Activated CD4-positive, alpha-beta memory T cell treated with anti-CD3 and anti-CD28 coated beads for 36 hours (primary cell): ENCODE data around the gene HACD2. TPM values are rescaled to one million over a fixed set of nuclear protein-coding genes. Genes with fewer than 3 reads are reported as not detected.
"Not testable (repeated sequence)": the region's sequence is repeated elsewhere in the genome, so short reads cannot be mapped to it uniquely, and the experiment has no call there.

Source experiments
- CTCF ChIA-PET: fragments of 350-600 bp; sonication (Branson Sonifier 250); formaldehyde crosslinking; loops from one replicate; lab custom pipeline; 2021; ENCODE audit warnings: antibody characterized with exemption, inconsistent platforms; lab: Charles Lee
- POLR2A ChIA-PET: fragments of 350-600 bp; sonication (Branson Sonifier 250); formaldehyde crosslinking; loops from one replicate; lab custom pipeline; 2021; ENCODE audit warnings: antibody characterized with exemption; lab: Charles Lee
- DNase-seq: peaks from one replicate; pipeline ENCODE4 v3.0.0-alpha.2; 2020
- H3K27ac Mint-ChIP-seq: one replicate; pipeline ENCODE4 v1.8.0; 2021; ENCODE audit warnings: mixed read lengths
- H3K27me3 Mint-ChIP-seq: one replicate; pipeline ENCODE4 v1.8.0; 2021; ENCODE audit warnings: mixed read lengths
- H3K36me3 Mint-ChIP-seq: one replicate; pipeline ENCODE4 v1.8.0; 2021; ENCODE audit warnings: mixed read lengths
- H3K4me1 Mint-ChIP-seq: one replicate; pipeline ENCODE4 v1.8.0; 2021; ENCODE audit warnings: low read depth, mixed read lengths
- H3K4me3 Mint-ChIP-seq: one replicate; pipeline ENCODE4 v1.8.0; 2021; ENCODE audit warnings: mild to moderate bottlenecking, mixed read lengths
- H3K9me3 Mint-ChIP-seq: one replicate; pipeline ENCODE4 v1.8.0; 2021; ENCODE audit warnings: mixed read lengths
- intact Hi-C: fragments of 100-400 bp; cut with micrococcal nuclease; formaldehyde crosslinking; loops from one replicate; pipeline ENCODE4 v1.15.1; 2023
- total RNA-seq, 2 experiments: library from RNA; stranded (reverse); gene quantifications; one replicate each; pipeline ENCODE4 v1.2.3, GENCODE V29; 2021

HACD2 gene
- total RNA-seq, 2 experiments from 2014 or later: 27.0 to 27.9 TPM

DNA sequence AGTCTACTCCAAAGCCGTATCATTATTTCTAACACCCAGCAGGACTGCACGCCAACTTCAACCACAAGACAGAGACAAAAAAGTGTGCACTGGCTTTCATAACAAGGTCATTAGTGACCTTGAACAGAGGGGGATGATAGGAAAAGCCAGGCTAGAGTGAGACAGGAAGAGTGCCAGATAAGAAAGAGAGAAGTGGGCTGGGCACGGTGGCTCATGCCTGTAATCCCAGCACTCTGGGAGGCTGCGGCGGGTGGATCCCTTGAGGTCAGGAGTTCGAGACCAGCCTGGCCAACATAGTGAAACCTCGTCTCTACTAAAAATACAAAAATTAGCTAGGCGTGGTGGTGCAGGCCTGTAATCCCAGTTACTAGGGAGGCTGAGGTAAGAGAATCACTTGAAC is 97.8 kb downstream of the HACD2 start:
- H3K36me3 Mint-ChIP-seq, DNase-seq, CTCF ChIA-PET, intact Hi-C loops, H3K27ac Mint-ChIP-seq, H3K4me1 Mint-ChIP-seq, POLR2A ChIA-PET, H3K4me3 Mint-ChIP-seq, H3K27me3 Mint-ChIP-seq, H3K9me3 Mint-ChIP-seq: not testable (repeated sequence)

DNA sequence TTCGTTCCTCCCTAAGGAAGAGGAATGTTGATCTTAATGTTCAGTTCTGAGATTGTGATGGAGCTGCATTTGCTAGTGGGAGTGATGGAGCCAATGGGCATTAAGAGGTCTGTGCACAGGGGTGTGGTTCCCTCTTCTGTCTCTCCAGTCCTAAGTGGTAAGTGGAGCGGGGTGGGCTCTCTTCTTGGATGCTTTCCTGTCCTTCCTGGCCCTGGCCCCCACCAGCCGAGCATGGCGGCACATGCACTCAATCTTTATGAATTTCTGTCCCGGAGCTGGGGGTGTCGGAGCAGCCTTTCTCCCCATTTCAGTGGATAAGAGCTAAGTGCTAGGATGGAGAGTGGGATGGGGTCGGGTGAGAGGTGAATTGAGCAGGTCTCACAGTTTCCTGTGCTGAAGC is 98.4 kb downstream of the HACD2 start:
- DNase-seq: no peak
- Mint-ChIP-seq H3K4me3 (no peak overlapping the region), H3K27me3 (no peaks in the 10 kb centered on the region), H3K9me3 (no peaks in the 10 kb centered on the region), H3K4me1 (no peaks in the 10 kb centered on the region), H3K27ac (no peak overlapping the region), H3K36me3 (no peaks in the 10 kb centered on the region)
- ChIA-PET POLR2A (no interaction called here), CTCF (no interaction called here)
- intact Hi-C loops: no loop called here

DNA sequence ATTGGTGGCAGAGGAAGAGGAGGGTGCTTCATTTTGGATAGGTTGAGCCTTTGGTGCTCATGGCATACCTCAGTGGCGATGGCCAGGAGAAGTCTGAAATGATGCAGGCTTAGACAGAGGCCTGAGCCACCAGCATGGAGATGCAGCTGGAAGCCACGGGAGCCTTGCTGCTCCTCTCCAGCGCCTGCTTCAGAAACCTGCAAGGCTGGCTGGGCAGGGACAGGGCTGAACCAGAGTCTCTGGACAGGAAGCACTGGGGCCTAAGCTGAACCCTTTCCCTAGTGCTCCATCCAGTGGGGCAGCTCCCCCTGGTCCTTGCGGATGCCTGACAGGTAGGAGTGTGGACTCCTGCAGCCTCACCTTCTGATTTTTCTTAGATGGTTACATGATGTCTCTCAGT is 99.3 kb downstream of the HACD2 start:
- peaks cover 4% of the 10 kb centered on the region for H3K27me3 Mint-ChIP-seq
- no peaks in the 10 kb centered on the region for H3K9me3 Mint-ChIP-seq
- H3K27ac Mint-ChIP-seq: no peak overlapping the region
- intact Hi-C loops: no loop called here
- no peak overlapping the region for H3K4me3 Mint-ChIP-seq
- H3K36me3 Mint-ChIP-seq: no peaks in the 10 kb centered on the region
- no peaks in the 10 kb centered on the region for H3K4me1 Mint-ChIP-seq
- CTCF ChIA-PET: no interaction called here
- POLR2A ChIA-PET: no interaction called here
- DNase-seq: no peak

DNA sequence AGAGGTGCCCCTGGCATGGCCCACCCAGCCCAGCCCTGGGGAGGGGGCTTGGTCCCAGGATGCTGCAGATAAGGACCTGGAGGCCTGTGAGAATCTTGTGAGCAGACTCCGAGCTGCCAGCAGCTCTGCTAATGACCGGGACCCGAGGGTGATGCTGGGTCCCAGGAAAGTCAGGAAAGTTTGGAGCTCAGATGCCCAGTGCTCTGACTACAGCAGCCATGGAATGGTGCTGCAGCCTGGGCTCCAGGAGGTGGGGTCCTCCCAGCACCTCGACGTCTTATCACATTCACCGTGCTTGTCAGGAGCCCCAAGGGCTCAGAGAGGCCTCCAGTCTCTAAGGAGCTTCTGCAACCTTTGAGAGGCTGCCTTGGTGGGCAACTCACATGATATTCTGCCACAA is 101.7 kb downstream of the HACD2 start:
- no peaks in the 10 kb centered on the region for H3K4me1 Mint-ChIP-seq
- no peak for DNase-seq
- intact Hi-C loops: loop anchor here (5.0 kb wide), 1 partner anchor 36 kb away; the partner anchor contains the start of gene ADCY5
- H3K27me3 Mint-ChIP-seq: peaks cover 5% of the 10 kb centered on the region
- no peak overlapping the region for H3K4me3 Mint-ChIP-seq
- H3K36me3 Mint-ChIP-seq: no peaks in the 10 kb centered on the region
- H3K9me3 Mint-ChIP-seq: no peaks in the 10 kb centered on the region
- POLR2A ChIA-PET: no interaction called here
- CTCF ChIA-PET: interaction anchor here (1.1 kb wide), 1 partner anchor 76 kb away, joined by 4 read pairs; no protein-coding TSS in a partner anchor
- no peak overlapping the region for H3K27ac Mint-ChIP-seq

DNA sequence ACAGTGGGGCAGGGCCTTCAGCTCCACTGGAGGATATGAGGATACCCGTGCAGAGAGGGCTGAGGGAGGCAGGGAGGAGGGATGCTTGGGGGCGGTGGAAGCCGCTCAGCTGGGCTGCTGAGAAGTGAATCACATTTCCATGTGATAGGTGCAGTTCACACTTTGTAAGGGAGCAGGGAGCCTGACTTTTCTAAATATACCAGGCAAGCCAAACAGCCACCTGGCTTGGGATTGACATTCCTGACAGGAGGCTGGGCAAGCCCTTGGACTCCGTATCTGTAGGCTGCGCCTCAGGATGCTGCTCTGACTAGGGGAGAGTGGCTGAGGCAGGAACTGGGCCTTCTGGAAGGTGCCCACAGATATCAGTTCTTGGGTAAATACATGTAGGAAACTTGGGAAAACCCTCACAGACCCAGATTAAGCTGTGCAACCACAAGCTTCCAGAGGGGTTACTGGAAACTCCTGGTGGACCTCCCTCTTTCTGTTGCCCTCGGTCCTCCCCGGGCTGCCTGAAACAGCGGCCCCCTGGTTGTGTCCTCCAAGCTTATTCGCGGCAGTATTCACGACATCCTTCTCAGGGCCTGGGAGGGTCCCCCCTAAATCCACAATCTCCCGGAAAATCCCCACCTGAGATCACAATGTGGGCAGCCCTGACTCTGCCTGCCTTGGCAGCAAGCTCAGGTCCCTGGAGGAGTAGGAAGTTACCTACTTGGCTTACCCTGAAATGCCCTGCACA is 103.0 kb downstream of the HACD2 start:
- ChIA-PET POLR2A (no interaction called here), CTCF (no interaction called here)
- H3K36me3 Mint-ChIP-seq: no peaks in the 10 kb centered on the region
- no peaks in the 10 kb centered on the region for H3K9me3 Mint-ChIP-seq
- no peak overlapping the region for H3K4me3 Mint-ChIP-seq
- H3K4me1 Mint-ChIP-seq: no peaks in the 10 kb centered on the region
- no peak overlapping the region for H3K27ac Mint-ChIP-seq
- DNase-seq: no peak
- intact Hi-C loops: loop anchor here (5.0 kb wide), 1 partner anchor 35 kb away; the partner anchor contains the start of gene ADCY5
- peaks cover 7% of the 10 kb centered on the region for H3K27me3 Mint-ChIP-seq

DNA sequence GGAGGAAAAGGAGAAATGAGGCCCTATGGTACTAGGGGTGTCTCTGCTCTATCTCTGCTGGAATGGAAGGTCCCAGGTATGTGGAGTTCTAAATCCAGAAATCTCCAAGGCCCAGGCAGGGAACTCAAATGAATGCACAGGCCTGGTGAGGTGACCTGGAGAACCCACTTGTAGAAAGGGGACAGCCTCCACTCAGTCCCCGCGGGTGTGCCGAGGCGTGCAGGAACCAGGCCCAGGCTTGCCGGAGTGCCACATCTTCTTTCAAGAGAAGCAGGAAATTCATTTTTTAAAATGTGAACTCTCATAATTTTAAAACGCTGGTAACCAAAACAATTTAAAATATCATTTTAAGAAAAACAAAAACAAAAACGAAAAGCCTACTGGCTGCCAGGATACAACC is 103.8 kb downstream of the HACD2 start:
- Mint-ChIP-seq H3K27me3 (peaks cover 7% of the 10 kb centered on the region), H3K27ac (no peak overlapping the region), H3K4me3 (no peak overlapping the region), H3K36me3 (no peaks in the 10 kb centered on the region), H3K4me1 (no peaks in the 10 kb centered on the region), H3K9me3 (no peaks in the 10 kb centered on the region)
- CTCF ChIA-PET: no interaction called here
- POLR2A ChIA-PET: no interaction called here
- intact Hi-C loops: loop anchor here (5.0 kb wide), 1 partner anchor 34 kb away; the partner anchor contains the start of gene ADCY5
- no peak for DNase-seq

DNA sequence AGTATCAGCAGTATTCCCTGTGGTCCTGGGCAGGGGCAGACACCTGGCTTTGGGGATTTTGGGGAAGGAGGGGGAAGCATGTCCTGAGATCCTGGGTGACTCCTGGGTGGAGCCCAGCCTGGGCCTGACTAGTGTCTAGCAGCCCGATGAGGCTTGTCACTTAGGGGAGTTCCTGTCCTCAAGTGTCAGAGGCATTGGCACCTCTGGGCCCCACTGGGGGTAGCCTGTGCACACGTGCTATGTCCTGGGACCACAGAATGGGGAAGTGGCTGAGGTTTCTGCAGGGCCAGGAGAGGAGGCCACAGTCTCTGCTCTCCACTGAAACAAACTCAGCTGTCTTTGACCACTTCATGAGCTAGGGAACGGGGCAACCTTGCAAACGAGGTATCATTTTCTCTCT is 104.4 kb downstream of the HACD2 start:
- POLR2A ChIA-PET: no interaction called here
- no peak overlapping the region for H3K4me3 Mint-ChIP-seq

DNA sequence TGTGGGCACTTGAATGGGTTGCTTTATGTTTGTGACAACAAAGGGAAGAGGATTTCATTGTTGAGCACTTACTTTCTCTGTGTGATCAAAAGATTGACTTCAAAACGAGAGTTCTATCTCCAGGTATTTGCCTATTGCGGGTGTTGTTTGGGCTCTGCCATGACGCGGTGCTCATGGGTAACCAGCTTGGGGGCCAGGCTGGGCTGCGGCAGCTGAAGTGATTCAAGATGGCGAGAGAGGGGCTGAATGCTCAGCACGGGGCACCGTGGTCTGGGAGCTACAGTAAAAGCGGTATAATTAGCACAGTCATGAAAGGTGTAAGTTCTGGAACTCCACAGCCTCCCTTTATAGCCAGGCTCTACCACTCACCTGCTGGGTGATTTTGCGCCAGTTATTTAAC is 105.0 kb downstream of the HACD2 start:
- ChIA-PET CTCF (interaction anchor here (1.4 kb wide), 1 partner anchor 79 kb away, joined by 3 read pairs; no protein-coding TSS in a partner anchor), POLR2A (no interaction called here)
- DNase-seq: no peak
- Mint-ChIP-seq H3K4me1 (no peaks in the 10 kb centered on the region), H3K27ac (no peak overlapping the region), H3K36me3 (no peaks in the 10 kb centered on the region), H3K9me3 (no peaks in the 10 kb centered on the region), H3K27me3 (peaks cover 12% of the 10 kb centered on the region), H3K4me3 (no peak overlapping the region)
- intact Hi-C loops: loop anchor here (5.0 kb wide), 1 partner anchor 33 kb away; the partner anchor contains the start of gene ADCY5

More for the DNA sequence above, 104.4 kb downstream of the HACD2 start:
- CTCF ChIA-PET: no interaction called here
- no peak overlapping the region for H3K27ac Mint-ChIP-seq
- peaks cover 7% of the 10 kb centered on the region for H3K27me3 Mint-ChIP-seq
- intact Hi-C loops: loop anchor here (5.0 kb wide), 1 partner anchor 33 kb away; the partner anchor contains the start of gene ADCY5
- no peaks in the 10 kb centered on the region for H3K9me3 Mint-ChIP-seq
- no peaks in the 10 kb centered on the region for H3K36me3 Mint-ChIP-seq
- no peak for DNase-seq
- H3K4me1 Mint-ChIP-seq: no peaks in the 10 kb centered on the region

DNA sequence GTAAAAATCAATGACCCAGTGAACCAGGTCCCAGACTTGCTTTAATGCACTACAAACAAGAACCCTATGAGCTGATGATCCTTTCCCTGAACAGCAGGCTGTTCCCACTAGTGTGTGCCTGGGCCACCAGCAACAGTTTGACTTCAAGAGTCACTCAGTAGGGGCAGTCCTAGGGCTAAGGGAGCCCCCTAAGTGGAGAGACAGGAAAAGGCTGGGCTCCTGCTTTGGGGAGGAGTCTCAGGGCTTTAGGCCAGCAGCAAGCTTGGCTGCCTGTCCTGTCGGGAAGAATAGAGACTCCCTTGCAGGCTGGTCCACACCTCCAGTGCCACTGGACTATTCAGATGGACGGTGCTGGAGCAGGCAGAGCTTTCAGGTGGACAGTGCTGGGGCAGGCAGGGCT is 106.5 kb downstream of the HACD2 start:
- H3K27ac Mint-ChIP-seq: no peak overlapping the region
- POLR2A ChIA-PET: no interaction called here
- intact Hi-C loops: no loop called here
- no peak for DNase-seq
- H3K36me3 Mint-ChIP-seq: no peaks in the 10 kb centered on the region
- CTCF ChIA-PET: no interaction called here
- peaks cover 16% of the 10 kb centered on the region for H3K27me3 Mint-ChIP-seq
- no peaks in the 10 kb centered on the region for H3K4me1 Mint-ChIP-seq
- H3K9me3 Mint-ChIP-seq: no peaks in the 10 kb centered on the region
- no peak overlapping the region for H3K4me3 Mint-ChIP-seq

DNA sequence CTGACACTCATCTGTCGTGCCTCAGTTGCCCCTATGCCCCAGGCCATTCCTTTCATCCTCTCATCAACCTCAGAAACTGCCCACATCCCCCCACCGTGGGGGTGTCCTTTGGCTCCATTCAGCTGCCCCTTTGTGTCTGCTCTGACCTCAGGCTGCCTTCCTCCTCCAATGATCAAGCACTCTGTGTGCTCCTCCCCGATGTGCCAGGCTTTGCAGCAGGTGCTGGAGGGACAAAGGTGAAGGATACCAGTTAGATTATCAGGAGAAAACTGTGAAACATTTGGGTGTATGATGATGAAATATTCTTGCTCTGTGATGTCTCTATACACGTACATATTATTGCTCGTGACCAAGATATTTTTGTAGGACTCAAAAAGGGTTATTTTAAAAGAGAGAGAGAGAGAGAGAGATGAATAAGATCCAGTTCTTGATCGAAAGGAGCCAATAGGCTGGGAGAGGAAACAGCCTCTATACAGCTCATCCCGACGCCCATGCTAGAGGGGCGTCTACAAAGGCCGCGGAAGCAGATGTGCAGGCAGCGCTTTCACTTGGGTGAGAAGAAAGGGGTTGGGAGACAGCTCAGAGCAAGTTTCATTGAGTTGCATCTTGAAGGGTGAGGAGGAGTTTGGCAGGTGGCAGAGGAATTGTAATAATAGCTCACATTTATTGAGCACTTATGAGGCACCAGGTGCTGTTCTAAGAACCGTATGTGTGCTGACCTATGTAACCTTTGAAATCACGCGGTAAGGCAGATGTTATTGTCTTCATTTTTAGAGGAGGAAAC is 107.7 kb downstream of the HACD2 start:
- CTCF ChIA-PET: interaction anchor here (0.6 kb wide), 1 partner anchor 14 kb away, joined by 3 read pairs; no protein-coding TSS in a partner anchor
- Mint-ChIP-seq H3K27me3 (peaks cover 16% of the 10 kb centered on the region), H3K4me1 (no peaks in the 10 kb centered on the region), H3K4me3 (no peak overlapping the region), H3K9me3 (no peaks in the 10 kb centered on the region), H3K27ac (no peak overlapping the region), H3K36me3 (no peaks in the 10 kb centered on the region)
- DNase-seq: no peak
- intact Hi-C loops: no loop called here
- POLR2A ChIA-PET: no interaction called here

DNA sequence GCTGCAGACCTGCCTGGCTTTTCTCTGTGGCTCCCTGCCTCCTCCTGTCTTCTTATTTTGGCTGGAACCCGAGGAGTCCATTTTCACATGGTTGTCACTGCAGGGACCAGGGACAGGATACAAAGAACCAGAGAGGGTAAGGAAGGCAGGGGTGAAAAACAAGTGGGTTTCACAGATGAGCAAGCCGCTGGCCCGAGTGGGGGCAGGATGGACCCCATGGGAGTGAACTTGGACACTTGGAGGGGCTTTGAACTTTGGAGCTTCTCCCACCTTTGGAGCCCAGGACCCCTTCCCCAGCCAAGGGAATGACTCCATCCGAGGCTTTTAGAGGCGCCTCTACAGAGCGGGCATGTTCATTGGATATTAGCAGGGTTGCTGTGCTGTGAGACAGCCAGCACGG is 109.1 kb downstream of the HACD2 start:
- intact Hi-C loops: no loop called here
- Mint-ChIP-seq H3K27ac (no peak overlapping the region), H3K4me1 (no peaks in the 10 kb centered on the region), H3K9me3 (no peaks in the 10 kb centered on the region), H3K36me3 (no peaks in the 10 kb centered on the region), H3K27me3 (peaks cover 15% of the 10 kb centered on the region), H3K4me3 (no peak overlapping the region)
- POLR2A ChIA-PET: no interaction called here
- CTCF ChIA-PET: no interaction called here
- DNase-seq: no peak

DNA sequence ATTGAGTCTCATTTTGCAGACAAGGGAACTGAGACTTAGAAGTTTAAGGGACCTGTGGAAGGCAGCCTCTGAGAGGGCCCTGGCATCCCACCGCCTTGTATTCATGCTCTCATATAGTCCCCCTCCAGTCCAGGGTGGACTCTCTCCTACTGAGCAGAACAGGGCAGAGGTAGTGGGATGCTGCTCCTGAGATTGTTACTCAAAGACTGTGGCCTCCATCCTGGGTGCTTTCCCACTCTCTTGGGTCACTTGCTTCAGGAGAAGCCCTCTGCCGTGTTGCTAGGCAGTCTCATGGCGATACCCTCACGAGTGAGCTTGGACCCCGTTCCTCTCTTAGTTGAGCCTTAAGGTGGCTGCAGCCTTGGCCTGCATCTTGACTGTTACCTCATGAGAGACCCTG is 113.7 kb downstream of the HACD2 start:
- peaks cover 11% of the 10 kb centered on the region for H3K27me3 Mint-ChIP-seq

More for the DNA sequence above, 113.7 kb downstream of the HACD2 start:
- Mint-ChIP-seq H3K36me3 (no peaks in the 10 kb centered on the region), H3K4me1 (no peaks in the 10 kb centered on the region), H3K9me3 (no peaks in the 10 kb centered on the region), H3K4me3 (no peak overlapping the region), H3K27ac (no peak overlapping the region)
- ChIA-PET CTCF (interaction anchor here (0.8 kb wide), 1 partner anchor 18 kb away, joined by 3 read pairs; no protein-coding TSS in a partner anchor), POLR2A (no interaction called here)
- intact Hi-C loops: no loop called here
- DNase-seq: no peak
